ENCODE measurements around the gene KATNA1.
A peak's percentile ranks its signal among the peaks of the same experiment; 100 is the strongest.

Gene KATNA1

GRCh38 chr6:149657441-149657840 lies 8.9 kb upstream of the KATNA1 start:
- in situ Hi-C loops (cut with HindIII; ENCODE audit: low pct_ligation_motif_present, low sequenced_read_pairs) = no loop called here
- H3K4me3 ChIP-seq (ENCODE audit: low read depth, low read length) = no peak overlapping the region

DNA sequence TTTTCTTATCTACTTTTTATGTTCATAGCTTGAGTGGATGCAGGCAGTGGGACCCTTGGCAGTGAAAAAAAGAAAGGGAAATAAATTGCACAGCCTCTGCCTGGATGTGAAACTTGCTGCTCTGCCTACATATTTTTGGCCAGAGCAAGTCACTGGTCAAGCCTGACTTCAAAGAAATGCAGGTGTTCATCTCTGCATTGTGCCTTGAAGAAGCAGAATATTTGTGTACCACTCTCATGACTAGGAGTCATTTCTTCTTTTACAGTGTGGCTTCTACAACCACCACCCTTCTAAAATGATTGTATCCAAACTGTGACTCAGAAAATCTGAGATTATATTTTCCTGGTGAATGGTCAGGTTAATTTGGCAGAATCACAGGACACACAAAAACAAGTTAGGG lies 2.5 kb upstream of the KATNA1 start:
- H3K27ac ChIP-seq = no peak overlapping the region
- H3K36me3 ChIP-seq (replicated peaks) = no peaks in the 10 kb centered on the region
- TF ChIP-seq, protein P1, sequence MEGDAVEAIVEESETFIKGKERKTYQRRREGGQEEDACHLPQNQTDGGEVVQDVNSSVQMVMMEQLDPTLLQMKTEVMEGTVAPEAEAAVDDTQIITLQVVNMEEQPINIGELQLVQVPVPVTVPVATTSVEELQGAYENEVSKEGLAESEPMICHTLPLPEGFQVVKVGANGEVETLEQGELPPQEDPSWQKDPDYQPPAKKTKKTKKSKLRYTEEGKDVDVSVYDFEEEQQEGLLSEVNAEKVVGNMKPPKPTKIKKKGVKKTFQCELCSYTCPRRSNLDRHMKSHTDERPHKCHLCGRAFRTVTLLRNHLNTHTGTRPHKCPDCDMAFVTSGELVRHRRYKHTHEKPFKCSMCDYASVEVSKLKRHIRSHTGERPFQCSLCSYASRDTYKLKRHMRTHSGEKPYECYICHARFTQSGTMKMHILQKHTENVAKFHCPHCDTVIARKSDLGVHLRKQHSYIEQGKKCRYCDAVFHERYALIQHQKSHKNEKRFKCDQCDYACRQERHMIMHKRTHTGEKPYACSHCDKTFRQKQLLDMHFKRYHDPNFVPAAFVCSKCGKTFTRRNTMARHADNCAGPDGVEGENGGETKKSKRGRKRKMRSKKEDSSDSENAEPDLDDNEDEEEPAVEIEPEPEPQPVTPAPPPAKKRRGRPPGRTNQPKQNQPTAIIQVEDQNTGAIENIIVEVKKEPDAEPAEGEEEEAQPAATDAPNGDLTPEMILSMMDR (IDR thresholded peaks at IDR 0.05; ENCODE audit: low read depth, low read length, missing control alignments) = no peak
- H3K27me3 ChIP-seq (replicated peaks) = no peaks in the 10 kb centered on the region
- in situ Hi-C loops (cut with HindIII; ENCODE audit: low pct_ligation_motif_present, low sequenced_read_pairs) = no loop called here
- no peak overlapping the region for H3K4me3 ChIP-seq (ENCODE audit: low read depth, low read length)
- DNase-seq = no peak

More at GRCh38 chr6:149657441-149657840, 8.9 kb upstream of the KATNA1 start:
- Histone ChIP-seq H3K27me3 (replicated peaks) (no peaks in the 10 kb centered on the region), H3K27ac (no peak overlapping the region), H3K36me3 (replicated peaks) (peaks cover 16% of the 10 kb centered on the region)
- no peak for DNase-seq
- TF ChIP-seq, protein P1 (IDR thresholded peaks at IDR 0.05; ENCODE audit: low read depth, low read length, missing control alignments) = no peak

DNA sequence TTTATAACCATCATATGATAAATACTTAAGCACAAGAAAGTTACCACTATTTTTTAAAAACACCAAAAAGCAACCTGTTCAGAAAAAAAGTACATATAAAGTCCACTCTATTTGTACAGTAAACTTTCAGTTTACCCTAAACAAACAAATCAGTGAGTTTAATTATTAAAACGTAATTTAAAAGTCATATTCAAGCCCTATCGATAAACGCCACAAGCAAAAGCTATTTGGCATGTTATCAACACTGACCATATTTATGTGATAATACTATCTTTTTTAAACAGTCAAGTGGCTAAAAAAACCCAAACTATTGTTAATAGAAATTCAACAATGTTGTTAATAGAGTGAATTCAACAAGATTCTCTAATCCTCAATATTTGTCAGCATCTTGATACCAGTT lies 1.9 kb downstream of the KATNA1 start:
- H3K27me3 ChIP-seq (replicated peaks) = no peaks in the 10 kb centered on the region
- TF ChIP-seq, protein P1 (IDR thresholded peaks at IDR 0.05; ENCODE audit: low read depth, low read length, missing control alignments) = no peak
- no peak for DNase-seq
- no peak overlapping the region for H3K27ac ChIP-seq
- in situ Hi-C loops (cut with HindIII; ENCODE audit: low pct_ligation_motif_present, low sequenced_read_pairs) = no loop called here
- no peaks in the 10 kb centered on the region for H3K36me3 ChIP-seq (replicated peaks)
- no peak overlapping the region for H3K4me3 ChIP-seq (ENCODE audit: low read depth, low read length)

DNA sequence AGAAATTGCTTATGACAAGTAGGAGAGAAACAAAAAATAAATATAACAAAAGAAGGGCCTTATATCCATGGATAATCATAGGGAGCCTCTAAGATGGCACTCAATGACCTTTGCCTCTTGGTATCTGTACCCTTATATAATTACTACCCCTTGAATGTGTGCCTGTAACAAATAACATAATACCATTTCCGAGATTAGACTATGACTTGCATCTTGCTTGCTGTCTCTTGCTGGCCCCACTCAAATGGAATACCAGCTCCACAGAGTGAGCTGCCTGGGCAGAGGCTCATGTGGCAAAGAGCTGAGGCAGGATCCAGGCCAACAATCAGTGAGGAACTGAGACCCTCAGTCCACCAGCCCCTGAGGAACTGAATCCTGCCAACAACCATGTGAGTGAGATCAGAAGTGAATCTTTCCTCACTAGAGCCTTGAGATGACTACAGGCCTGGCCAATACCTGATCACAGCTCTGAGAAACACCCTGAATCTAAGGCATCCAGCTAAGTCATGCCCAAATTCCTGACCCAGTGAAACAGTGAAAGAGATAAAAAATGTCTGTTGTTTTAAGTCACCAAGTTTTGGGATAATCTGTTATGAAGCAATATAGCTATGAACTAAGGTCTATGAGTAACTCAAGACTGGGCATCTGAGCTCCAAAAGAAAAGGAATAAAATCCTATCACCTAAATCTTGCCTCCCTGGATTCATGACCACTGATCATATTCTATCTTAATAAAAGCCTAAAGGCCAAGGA lies 5.5 kb downstream of the KATNA1 start:
- H3K36me3 ChIP-seq (replicated peaks) = no peaks in the 10 kb centered on the region
- H3K4me3 ChIP-seq (ENCODE audit: low read depth, low read length) = no peak overlapping the region
- TF ChIP-seq, protein P1 (IDR thresholded peaks at IDR 0.05; ENCODE audit: low read depth, low read length, missing control alignments) = no peak
- no peak overlapping the region for H3K27ac ChIP-seq
- H3K27me3 ChIP-seq (replicated peaks) = no peaks in the 10 kb centered on the region
- DNase-seq = peak; percentile 12
- in situ Hi-C loops (cut with HindIII; ENCODE audit: low pct_ligation_motif_present, low sequenced_read_pairs) = no loop called here

- in situ Hi-C loops (cut with HindIII; ENCODE audit: low pct_ligation_motif_present, low sequenced_read_pairs) = no loop called here
- no peak overlapping the region for H3K27ac ChIP-seq
- DNase-seq = peak; percentile 28
Observed at GRCh38 chr6:149636124-149636523, 12.4 kb downstream of the KATNA1 start.

More at GRCh38 chr6:149636124-149636523, 12.4 kb downstream of the KATNA1 start:
- H3K36me3 ChIP-seq (replicated peaks) = peaks cover 8% of the 10 kb centered on the region
- H3K27me3 ChIP-seq (replicated peaks) = no peaks in the 10 kb centered on the region
- no peak overlapping the region for H3K4me3 ChIP-seq (ENCODE audit: low read depth, low read length)
- TF ChIP-seq, protein P1 (IDR thresholded peaks at IDR 0.05; ENCODE audit: low read depth, low read length, missing control alignments) = no peak

Data from brain microvascular endothelial cell (primary cell).